Caco-2 (cell line): ENCODE results near the gene ALX3. TPM values are rescaled to one million over a fixed set of nuclear protein-coding genes. Genes with fewer than 3 reads are reported as not detected.

Experiments used
- BruUV-seq: library from RNA; stranded (reverse); fragments of 400-500 nt; replicated peaks from 2 replicates; lab custom pipeline; 2021; lab: Mats Ljungman, UMichigan
- CTCF ChIA-PET: fragments of 300-600 bp; sonication (Branson Sonifier 250); formaldehyde crosslinking; loops from one replicate; lab custom pipeline; 2022; ENCODE audit warnings: antibody characterized with exemption; lab: Charles Lee
- POLR2A ChIA-PET: fragments of 300-600 bp; sonication (Branson Sonifier 250); formaldehyde crosslinking; loops from one replicate; lab custom pipeline; 2022; ENCODE audit warnings: antibody characterized with exemption; lab: Charles Lee
- DNase-seq, 2 experiments: peaks; one replicate each; pipeline versions ENCODE4 v3.0.0 to v3.0.0-alpha.2; 2020 to 2022
- H3K27me3 ChIP-seq: replicated peaks from 2 replicates; pipeline ENCODE4 v1.6.0; 2011; ENCODE audit warnings: low read length; ENCODE audit not compliant: control insufficient read depth, insufficient read depth
- H3K36me3 ChIP-seq: 2 replicates; pipeline ENCODE4 v1.5.1; 2011; ENCODE audit warnings: low read length; ENCODE audit not compliant: control insufficient read depth, insufficient read depth
- H3K4me1 ChIP-seq: fragments of 250-450 bp; sonication (Bioruptor Pico); 2 replicates; pipeline ENCODE4 v1.5.1; 2020; ENCODE audit warnings: mild to moderate bottlenecking
- H3K4me3 ChIP-seq: 2 replicates; pipeline ENCODE4 v1.5.1; 2011; ENCODE audit warnings: low read depth, mild to moderate bottlenecking, control low read depth, low read length
- H3K9me3 ChIP-seq: fragments of 250-450 bp; sonication (Bioruptor Pico); 2 replicates; pipeline ENCODE4 v1.5.1; 2020; ENCODE audit warnings: mild to moderate bottlenecking, moderate library complexity
- H3K27ac Mint-ChIP-seq: one replicate; pipeline ENCODE4 v1.8.0; 2022; ENCODE audit warnings: mixed read lengths; ENCODE audit not compliant: unreplicated experiment
- H3K27me3 Mint-ChIP-seq: one replicate; pipeline ENCODE4 v1.8.0; 2022; ENCODE audit warnings: mixed read lengths; ENCODE audit not compliant: insufficient read depth, unreplicated experiment
- H3K36me3 Mint-ChIP-seq: one replicate; pipeline ENCODE4 v1.8.0; 2022; ENCODE audit warnings: mild to moderate bottlenecking, mixed read lengths; ENCODE audit not compliant: insufficient read depth, unreplicated experiment
- H3K4me1 Mint-ChIP-seq: one replicate; pipeline ENCODE4 v1.8.0; 2022; ENCODE audit warnings: low read depth, mixed read lengths; ENCODE audit not compliant: unreplicated experiment
- H3K4me3 Mint-ChIP-seq: one replicate; pipeline ENCODE4 v1.8.0; 2022; ENCODE audit warnings: mild to moderate bottlenecking, moderate library complexity, mixed read lengths; ENCODE audit not compliant: unreplicated experiment
- H3K9me3 Mint-ChIP-seq: one replicate; pipeline ENCODE4 v1.8.0; 2022; ENCODE audit warnings: mixed read lengths; ENCODE audit not compliant: unreplicated experiment
- CTCF ChIP-seq, 2 experiments: fragments of 200-600 bp in 1 of 2; IDR thresholded peaks; 1 replicate in 1 of 2; 2 replicates in 1 of 2; pipeline versions ENCODE4 v1.5.1 to v1.8.0; 2011 to 2022; ENCODE audit warnings: antibody characterized with exemption in 1 of 2, control low read depth in 1 of 2, inconsistent platforms in 1 of 2, low read depth in 1 of 2, low read length in 1 of 2, mild to moderate bottlenecking in 1 of 2, moderate library complexity in 1 of 2; ENCODE audit not compliant: insufficient read depth in 1 of 2, severe bottlenecking in 1 of 2, unreplicated experiment in 1 of 2
- intact Hi-C: fragments of 100-400 bp; cut with micrococcal nuclease; formaldehyde crosslinking; loops from one replicate; pipeline ENCODE4 v1.10.0; 2022; ENCODE audit not compliant: unreplicated experiment
- total RNA-seq: library from RNA; stranded (reverse); gene quantifications from 2 replicates; pipeline ENCODE4 v1.2.3, GENCODE V29; 2022

Gene ALX3
- total RNA-seq, 1 experiment from 2014 or later, result not detected

GRCh38 chr1:110038271-110038670, 32.2 kb downstream of the ALX3 start:
- Mint-ChIP-seq H3K4me1 (peaks cover 7% of the 10 kb centered on the region), H3K4me3 (no peak overlapping the region), H3K36me3 (peaks cover 42% of the 10 kb centered on the region), H3K27me3 (no peaks in the 10 kb centered on the region), H3K27ac (no peak overlapping the region), H3K9me3 (no peaks in the 10 kb centered on the region)
- intact Hi-C loops, result no loop called here
- BruUV-seq, result no TSS peak
- no peaks in the 10 kb centered on the region for H3K9me3 ChIP-seq
- no peak for TF ChIP-seq CTCF (IDR thresholded peaks at IDR 0.05; ENCODE audit: insufficient read depth in 1 of 2, low read depth in 1 of 2, low read length in 1 of 2, severe bottlenecking in 1 of 2, unreplicated experiment in 1 of 2)
- H3K36me3 ChIP-seq, result peaks cover 1% of the 10 kb centered on the region; the same call in 1 of the 2 replicates
- no peaks in the 10 kb centered on the region for H3K4me1 ChIP-seq
- CTCF ChIA-PET, result no interaction called here
- no peak for DNase-seq
- POLR2A ChIA-PET, result no interaction called here
- H3K4me3 ChIP-seq, result no peak overlapping the region
- no peaks in the 10 kb centered on the region for H3K27me3 ChIP-seq

- Histone ChIP-seq H3K4me1 (no peaks in the 10 kb centered on the region), H3K36me3 (peaks cover 1% of the 10 kb centered on the region; the same call in 1 of the 2 replicates), H3K9me3 (no peaks in the 10 kb centered on the region), H3K27me3 (no peaks in the 10 kb centered on the region), H3K4me3 (peak overlapping the region; percentile 55)
- TF ChIP-seq CTCF (IDR thresholded peaks at IDR 0.05; ENCODE audit: insufficient read depth in 1 of 2, low read depth in 1 of 2, low read length in 1 of 2, severe bottlenecking in 1 of 2, unreplicated experiment in 1 of 2), result no peak
- Mint-ChIP-seq H3K36me3 (peaks cover 25% of the 10 kb centered on the region), H3K4me1 (peaks cover 7% of the 10 kb centered on the region), H3K27ac (peak overlapping the region; percentile 90), H3K27me3 (no peaks in the 10 kb centered on the region), H3K9me3 (no peaks in the 10 kb centered on the region), H3K4me3 (peak overlapping the region; percentile 91)
- intact Hi-C loops, result no loop called here
- CTCF ChIA-PET, result interaction anchor here (0.6 to 2.1 kb wide), 5 partner anchors 12 to 51 kb away, joined by 3 to 8 read pairs (median 5); partner anchors contain the start of gene AHCYL1
- no peak for DNase-seq
- no TSS peak for BruUV-seq
- POLR2A ChIA-PET, result interaction anchor here (0.5 to 1.5 kb wide), 4 partner anchors 10 to 303 kb away, joined by 3 to 6 read pairs (median 3); partner anchors contain the start of gene AHCYL1
Measured at GRCh38 chr1:110035236-110035752, 35.2 kb downstream of the ALX3 start.

GRCh38 chr1:110034451-110035235, 35.8 kb downstream of the ALX3 start, which contains the start of gene STRIP1:
Gene STRIP1, plus strand, starts transcription at chr1:110034624. Its CDS starts 14 bp downstream, at chr1:110034638.
- H3K27me3 ChIP-seq, result no peaks in the 10 kb centered on the region
- CTCF ChIA-PET, result interaction anchor here (0.6 to 2.1 kb wide), 6 partner anchors 13 to 50 kb away, joined by 3 to 8 read pairs (median 4); partner anchors contain the start of gene AHCYL1
- DNase-seq, result peak; percentile 88 to 92
- Mint-ChIP-seq H3K27ac (peak within 1 kb of the TSS; percentile 90), H3K4me3 (peak within 1 kb of the TSS; percentile 91), H3K36me3 (peaks cover 19% of the 10 kb centered on the region), H3K27me3 (no peaks in the 10 kb centered on the region), H3K9me3 (no peaks in the 10 kb centered on the region), H3K4me1 (peaks cover 7% of the 10 kb centered on the region)
- peak within 1 kb of the TSS; percentile 55 for H3K4me3 ChIP-seq
- POLR2A ChIA-PET, result interaction anchor here (0.5 to 1.5 kb wide), 6 partner anchors 11 to 929 kb away, joined by 3 to 6 read pairs (median 3); partner anchors contain the start of gene AHCYL1
- no peaks in the 10 kb centered on the region for H3K4me1 ChIP-seq
- intact Hi-C loops, result no loop called here
- H3K36me3 ChIP-seq, result peaks cover 1% of the 10 kb centered on the region; the same call in 1 of the 2 replicates
- TSS peak; percentile 50 for BruUV-seq
- no peak for TF ChIP-seq CTCF (IDR thresholded peaks at IDR 0.05; ENCODE audit: insufficient read depth in 1 of 2, low read depth in 1 of 2, low read length in 1 of 2, severe bottlenecking in 1 of 2, unreplicated experiment in 1 of 2)
- H3K9me3 ChIP-seq, result no peaks in the 10 kb centered on the region
